Activated effector memory CD4-positive, alpha-beta T cell treated with Interleukin-2 at 50 U/mL for 16 hours (primary cell): ENCODE measurements around the gene TRMT2A.
"Not testable (repeated sequence)": the region's sequence is repeated elsewhere in the genome, so short reads cannot be mapped to it uniquely, and the experiment has no call there.

Experiments
- DNase-seq: peaks from one replicate; pipeline ENCODE4 v3.0.0-alpha.2; 2020

The TRMT2A gene, protein sequence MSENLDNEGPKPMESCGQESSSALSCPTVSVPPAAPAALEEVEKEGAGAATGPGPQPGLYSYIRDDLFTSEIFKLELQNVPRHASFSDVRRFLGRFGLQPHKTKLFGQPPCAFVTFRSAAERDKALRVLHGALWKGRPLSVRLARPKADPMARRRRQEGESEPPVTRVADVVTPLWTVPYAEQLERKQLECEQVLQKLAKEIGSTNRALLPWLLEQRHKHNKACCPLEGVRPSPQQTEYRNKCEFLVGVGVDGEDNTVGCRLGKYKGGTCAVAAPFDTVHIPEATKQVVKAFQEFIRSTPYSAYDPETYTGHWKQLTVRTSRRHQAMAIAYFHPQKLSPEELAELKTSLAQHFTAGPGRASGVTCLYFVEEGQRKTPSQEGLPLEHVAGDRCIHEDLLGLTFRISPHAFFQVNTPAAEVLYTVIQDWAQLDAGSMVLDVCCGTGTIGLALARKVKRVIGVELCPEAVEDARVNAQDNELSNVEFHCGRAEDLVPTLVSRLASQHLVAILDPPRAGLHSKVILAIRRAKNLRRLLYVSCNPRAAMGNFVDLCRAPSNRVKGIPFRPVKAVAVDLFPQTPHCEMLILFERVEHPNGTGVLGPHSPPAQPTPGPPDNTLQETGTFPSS

GRCh38 chr22:20116951-20117632 is at the start of gene TRMT2A:
Gene TRMT2A (minus strand): TSS chr22:20117226. CDS start chr22:20116906, 320 bp downstream.
- DNase-seq, result peak; percentile 96

DNA sequence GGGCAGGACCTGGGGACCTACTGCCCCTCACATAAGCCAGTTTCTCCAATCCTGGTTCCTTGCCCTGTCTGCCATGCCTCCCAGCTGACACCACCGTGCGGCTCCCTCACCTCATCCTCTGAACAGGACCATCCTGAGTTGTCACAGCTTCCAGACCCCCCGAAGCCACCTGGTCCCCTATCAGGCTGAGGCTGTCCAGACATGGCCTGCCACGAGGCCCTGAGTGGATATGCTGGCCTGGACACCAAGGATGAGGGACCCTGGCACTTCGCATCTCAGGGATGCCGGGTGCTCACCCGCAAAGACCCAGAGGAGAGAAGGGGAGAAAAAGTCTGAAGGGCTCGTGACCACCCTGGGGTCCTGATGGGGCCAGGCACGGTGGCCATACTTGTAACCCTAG is 49.7 kb upstream of the TRMT2A start:
- no peak for DNase-seq

- no peak for DNase-seq
Observed at GRCh38 chr22:20165913-20166312, 48.9 kb upstream of the TRMT2A start.

GRCh38 chr22:20165421-20165820 is 48.4 kb upstream of the TRMT2A start:
- DNase-seq, result no peak

DNA sequence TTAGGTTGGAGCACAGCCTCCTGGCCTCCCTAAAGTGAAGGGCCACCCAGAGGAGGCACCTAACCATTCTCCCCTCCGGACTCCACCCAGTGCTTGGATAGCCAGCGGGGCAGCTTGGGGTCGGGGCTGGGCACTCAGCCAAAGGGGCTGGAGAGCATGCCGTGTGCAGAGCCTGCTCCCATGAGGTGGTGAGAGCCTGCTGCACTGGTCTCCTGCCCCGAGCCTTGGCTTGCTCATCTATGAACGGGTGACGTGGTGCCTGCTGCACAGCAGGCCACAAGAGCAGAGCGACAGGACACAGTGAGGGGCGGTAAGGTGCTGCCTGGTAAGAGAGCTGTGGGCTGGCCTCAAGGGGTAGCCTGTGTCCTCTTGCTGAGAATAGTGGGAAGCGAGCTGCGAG is 47.8 kb upstream of the TRMT2A start:
- no peak for DNase-seq

GRCh38 chr22:20160041-20160440 is 43.0 kb upstream of the TRMT2A start:
- no peak for DNase-seq

DNA sequence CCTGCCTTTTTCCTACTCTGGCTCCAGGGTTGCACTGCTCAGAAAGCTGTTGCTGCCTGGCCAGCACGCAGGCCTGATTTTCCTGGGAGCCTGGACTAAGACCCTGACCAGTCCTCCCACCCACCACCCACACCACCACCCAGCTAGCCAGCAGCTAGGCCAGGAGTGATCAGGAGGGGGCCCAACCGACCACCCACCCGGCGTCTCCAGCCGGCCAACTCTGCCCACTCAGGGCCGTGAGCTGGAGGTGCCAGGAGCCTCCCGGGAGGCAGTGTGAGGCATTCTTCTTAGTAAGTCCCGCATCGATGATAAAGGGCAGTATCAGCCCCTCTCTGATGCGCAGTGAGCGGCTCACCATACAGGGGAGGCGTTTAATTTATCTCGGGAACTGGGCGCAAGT is 42.5 kb upstream of the TRMT2A start:
- DNase-seq, result not testable (repeated sequence)

- DNase-seq, result no peak
Observed at GRCh38 chr22:20159076-20159475, 42.0 kb upstream of the TRMT2A start.

- no peak for DNase-seq
Observed at GRCh38 chr22:20158391-20159036, 41.5 kb upstream of the TRMT2A start.

GRCh38 chr22:20157430-20158183 is 40.6 kb upstream of the TRMT2A start:
- no peak for DNase-seq

DNA sequence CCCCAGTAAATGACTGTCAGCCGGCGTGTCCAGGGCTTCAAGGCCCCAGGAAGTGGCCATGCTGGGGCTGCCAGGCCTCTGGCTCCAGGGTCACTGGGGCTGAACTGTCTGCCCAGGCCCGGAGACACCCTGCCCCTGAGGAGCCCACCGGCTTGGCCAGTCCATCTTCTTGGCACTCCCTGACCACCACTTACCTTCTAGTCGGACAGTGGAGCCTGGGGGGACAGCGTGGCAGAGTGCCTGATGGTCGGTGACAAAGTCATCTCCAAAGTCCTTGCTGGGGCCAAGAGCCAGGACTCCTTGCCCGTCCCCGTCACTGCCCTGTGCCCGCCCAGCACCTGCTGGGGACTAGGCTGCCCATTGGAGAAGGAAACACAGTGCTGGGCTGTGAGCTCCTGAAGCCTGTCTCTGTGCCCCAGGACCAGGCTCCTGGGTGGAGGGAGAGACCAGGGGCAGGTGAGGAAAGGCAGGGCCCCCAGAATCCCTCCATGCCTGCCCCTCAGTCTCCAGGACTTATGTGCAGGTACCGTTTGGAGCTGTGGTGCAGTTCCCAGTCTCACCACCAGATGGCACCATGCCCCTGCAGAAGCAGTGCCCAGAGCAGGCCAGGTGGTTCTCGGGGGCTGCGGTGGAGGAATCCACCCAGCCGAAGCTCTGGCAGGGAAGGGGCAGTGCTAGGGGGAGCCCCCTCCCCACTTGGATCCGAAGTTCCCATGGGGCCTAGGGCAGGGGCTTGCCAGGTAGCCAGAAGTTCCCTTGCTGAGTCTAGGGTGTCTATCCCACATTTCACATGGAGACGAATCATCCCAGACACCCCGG is 39.8 kb upstream of the TRMT2A start:
- peak; percentile 74 for DNase-seq

- DNase-seq, result no peak
Observed at GRCh38 chr22:20156042-20156389, 39.0 kb upstream of the TRMT2A start.

DNA sequence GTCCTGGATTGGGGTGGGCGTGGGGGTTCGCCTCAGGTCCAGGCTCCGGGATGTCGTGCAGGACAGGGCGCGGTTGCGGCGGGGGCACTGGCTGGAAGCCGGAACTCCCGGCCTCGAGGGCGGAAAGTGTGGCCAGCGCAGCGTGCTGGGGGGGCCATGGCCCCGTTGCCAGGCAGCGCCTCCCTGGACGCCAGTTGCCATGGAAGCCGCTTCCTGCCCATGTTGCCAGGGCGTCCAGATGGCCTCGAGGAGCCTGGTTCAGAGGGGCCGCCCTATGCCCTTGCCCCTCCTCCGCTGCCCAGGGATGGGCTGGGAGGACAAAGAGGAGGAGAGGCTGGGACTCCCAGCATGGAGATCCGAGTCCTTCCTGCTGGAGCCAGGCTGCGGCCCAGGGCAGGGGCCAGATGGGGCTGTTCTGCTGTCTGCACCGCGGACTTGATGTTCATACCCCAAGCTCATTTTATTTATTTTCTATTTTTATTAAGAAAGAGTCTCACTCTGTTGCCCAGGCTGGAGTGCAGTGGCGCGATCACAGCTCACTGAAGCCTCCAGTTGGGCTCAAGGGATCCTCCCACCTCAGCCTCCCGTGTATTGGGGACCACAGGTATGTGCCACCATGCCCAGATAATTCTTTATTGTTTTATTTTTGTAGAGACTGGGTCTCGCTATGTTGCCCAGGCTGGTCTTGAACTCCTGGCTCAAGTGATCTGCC is 38.5 kb upstream of the TRMT2A start:
- no peak for DNase-seq

DNA sequence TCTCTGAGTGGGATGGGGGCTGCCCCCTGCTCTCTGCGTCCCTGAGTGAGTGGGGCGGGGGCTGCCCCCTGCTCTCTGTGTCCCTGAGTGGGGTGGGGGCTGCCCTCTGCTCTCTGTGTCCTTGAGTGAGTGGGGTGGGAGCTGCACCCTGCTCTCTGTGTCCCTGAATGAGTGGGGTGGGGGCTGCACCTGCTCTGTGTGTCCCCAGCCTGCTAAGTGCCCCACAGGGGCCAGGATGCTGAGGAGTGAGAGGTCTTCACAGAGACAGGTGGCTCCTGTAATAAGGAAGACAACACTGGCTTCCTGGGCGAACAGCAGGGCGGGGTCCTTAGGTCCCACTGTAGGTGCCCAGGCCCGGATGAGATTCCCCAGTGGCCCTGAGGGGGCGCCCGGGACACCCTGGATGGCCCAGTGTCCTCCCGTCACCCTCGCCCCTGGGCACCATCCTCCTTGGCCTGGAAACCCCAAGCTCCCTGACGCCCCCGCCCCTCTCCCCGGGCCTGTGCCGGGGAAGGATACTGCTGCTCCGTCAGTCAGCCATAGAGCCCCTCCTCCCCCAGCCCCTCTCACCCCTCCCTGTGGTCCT is 37.7 kb upstream of the TRMT2A start:
- no peak for DNase-seq

DNA sequence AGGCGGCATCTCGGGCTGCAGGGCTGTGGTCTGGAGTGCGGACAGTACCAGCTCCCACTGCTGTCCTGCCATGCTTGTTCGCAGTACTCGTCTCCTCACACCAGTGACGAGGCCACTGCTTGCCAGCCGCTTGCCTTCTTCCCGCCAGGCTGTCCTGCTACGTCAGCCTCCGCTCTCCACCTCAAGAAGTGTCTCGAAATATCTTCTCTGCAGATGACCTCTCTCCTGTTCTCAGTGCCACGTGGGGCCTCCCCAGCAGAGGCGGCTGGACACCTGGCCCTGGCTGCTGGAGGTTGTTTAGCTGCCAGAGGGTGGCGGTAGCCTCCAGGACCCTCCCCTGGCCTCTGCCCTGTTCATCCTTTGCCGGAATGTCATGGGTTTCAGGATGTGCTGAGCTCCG is 36.9 kb upstream of the TRMT2A start:
- no peak for DNase-seq

DNA sequence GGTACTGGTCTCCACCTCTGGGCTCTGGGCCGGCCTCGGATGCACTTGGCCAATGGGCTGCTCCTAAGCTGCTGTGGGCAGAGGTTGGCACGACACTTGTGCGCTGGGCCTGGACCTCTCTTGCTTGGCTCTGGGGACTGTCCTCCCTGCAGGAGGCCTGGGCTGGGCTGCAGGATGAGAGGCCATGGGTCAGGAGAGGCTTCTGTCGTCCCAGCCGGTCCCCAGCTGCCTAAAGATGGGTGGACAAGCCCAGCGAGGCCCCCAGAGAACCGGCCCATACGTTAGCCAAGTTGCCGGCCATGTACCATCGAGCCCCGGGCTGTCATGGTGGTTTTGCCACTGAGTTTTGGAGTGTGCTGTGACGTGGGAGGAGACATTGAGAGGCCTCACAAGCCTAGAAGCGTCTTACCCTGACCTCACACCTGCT is 35.5 kb upstream of the TRMT2A start:
- DNase-seq, result no peak

GRCh38 chr22:20151276-20151588 is 34.2 kb upstream of the TRMT2A start:
- no peak for DNase-seq

GRCh38 chr22:20150381-20151275 is 33.6 kb upstream of the TRMT2A start, which contains the start of gene CCDC188:
Gene CCDC188 (minus strand): TSS chr22:20151055. CDS start chr22:20150986, 69 bp downstream.
- no peak for DNase-seq
